NCI-H146 treated with DMSO at 0.1 percent for 48 hours (cell line): ENCODE results near the gene ABCD3.
"Not testable (repeated sequence)": the region's sequence is repeated elsewhere in the genome, so short reads cannot be mapped to it uniquely, and the experiment has no call there.

Experiments used
- DNase-seq: peaks from one replicate; lab custom pipeline; 2025; ENCODE audit not compliant: unreplicated experiment; lab: John Stamatoyannopoulos, UW

Gene ABCD3

DNA sequence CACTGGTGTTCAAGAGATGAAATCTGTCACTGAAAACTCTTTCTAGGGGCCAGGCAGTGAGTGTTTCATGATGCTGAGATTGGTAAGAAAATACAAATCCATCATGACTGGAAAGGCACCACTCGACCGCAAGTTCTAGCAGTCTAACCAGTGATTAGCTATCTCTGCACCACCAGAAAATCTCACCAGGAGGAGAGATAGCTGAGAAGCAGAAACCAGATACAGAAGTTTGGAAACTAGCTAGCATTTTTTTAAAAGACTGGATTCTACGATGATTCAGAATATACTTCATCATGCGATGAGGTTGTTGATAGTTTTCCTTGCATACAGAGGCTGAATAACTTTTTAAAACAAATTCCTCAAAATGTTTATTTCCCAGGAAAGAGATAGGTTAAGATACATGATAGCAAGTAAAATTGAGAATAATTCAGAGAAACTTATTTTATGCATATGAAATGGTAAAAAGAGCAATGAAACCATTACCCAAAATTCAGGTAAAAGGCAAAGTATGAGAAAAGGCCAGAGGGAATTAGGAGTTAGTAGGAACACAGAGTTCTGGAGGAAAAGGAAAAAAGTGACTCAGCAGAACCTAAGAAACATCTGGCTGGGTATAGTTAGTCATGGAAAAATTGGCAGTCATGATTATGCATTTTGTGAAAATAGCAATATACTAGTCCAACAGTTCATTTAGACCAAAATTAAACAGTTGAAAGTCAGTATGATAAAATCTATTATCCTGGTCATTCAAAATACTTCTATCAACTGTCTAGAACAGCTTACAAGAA, 126.7 kb downstream of the ABCD3 start:
- DNase-seq, result no peak

DNA sequence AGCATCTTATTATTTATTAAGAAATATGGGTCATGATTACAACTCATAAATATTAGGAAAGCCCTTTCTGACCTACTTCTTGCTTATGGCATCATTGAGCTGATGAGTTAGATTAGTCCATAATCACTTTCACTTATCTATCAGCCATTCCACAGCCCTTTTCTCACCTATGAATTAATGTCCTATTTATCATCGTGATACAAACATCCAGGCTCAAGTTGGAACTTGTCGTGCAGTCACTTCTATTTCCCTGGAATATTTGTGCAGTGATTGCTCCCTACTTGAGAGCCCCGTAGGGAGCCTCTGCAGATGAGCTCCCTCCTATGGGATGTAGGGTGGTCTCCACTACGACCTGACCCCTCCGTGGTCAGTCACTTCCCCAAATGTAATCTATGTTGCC, 131.5 kb downstream of the ABCD3 start:
- no peak for DNase-seq

DNA sequence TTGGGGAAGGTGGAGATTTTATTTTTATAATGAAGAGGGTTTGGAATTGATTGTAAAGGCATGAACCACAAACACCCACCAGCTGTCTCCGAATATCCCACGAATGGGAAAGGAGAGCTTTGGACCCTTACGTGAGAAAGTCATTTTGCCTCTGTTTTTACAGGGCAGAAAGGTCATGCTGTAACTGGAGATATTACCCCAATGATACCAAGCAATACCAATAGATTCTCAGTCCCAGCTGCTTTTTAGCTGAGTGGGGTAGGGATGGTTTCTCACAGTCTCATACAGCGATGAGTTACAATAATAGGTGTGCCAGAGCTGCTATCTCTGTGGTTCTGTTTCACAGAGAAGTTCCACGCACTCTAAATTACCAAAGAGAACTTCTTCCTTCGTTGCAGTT, 132.2 kb downstream of the ABCD3 start:
- no peak for DNase-seq

- DNase-seq, result no peak
Observed at GRCh38 chr1:94550800-94551241, 132.6 kb downstream of the ABCD3 start.

DNA sequence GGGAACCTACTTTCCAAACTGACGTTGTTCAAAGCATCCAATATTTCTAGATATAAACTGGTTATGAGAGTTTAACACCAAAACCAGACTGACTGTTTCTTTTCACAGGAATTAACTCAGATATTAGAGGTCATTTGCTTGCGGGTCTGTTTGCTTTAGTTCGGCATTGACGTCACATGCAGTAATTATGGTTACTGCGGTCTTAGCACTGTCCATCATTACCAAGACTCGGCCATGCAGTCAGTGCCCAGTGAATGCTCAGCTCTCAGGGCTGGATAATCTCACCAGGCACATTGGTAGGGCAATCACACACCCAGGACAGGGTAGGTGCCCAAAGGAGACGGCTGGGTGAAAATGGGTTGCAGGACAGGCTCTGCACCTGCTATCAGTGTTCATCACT, 133.3 kb downstream of the ABCD3 start:
- DNase-seq, result peak; percentile 11

GRCh38 chr1:94552071-94552586, 133.9 kb downstream of the ABCD3 start:
- no peak for DNase-seq

DNA sequence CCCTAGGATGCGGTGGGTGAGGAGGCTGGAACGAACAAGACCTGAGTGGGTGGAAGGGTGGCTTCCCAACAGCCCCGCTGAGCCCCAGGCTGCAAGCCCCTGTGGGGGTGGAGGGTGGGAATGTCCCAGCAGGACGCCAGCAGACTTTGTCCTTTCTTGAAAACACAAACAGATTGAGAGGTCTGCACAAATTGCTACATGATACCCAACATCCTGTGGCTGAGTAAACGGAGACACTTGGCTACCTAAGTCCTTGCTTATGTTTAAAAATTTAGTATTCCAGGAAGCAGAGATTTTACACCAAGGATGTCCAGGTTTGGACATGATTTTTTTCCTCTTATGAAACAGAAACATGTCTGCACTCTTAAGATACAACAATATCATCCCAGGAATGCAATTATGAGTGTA, 135.1 kb downstream of the ABCD3 start:
- no peak for DNase-seq

- DNase-seq, result no peak
Observed at GRCh38 chr1:94553931-94554330, 135.7 kb downstream of the ABCD3 start.

GRCh38 chr1:94554580-94554979, 136.4 kb downstream of the ABCD3 start:
- DNase-seq, result no peak

GRCh38 chr1:94555091-94555490, 136.9 kb downstream of the ABCD3 start:
- DNase-seq, result no peak

DNA sequence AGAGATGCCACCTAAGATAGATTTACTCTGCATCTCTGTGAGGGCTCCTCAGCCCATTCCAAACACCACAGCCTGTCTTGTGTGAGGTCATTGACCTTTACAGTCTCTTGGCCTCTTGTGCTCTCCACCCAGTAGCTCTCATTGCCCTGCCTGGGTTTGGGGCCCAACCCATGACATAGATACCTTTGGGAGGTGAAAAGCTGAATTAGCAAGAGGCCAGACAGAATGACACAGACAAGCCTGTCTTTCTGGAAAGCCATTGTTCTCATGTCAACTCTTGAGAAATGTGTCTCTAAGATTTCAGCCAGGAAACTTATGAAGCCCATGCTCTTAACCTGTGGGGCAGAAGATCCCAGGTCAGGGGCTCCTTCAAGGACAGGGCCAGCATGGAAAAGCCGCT, 141.7 kb downstream of the ABCD3 start:
- no peak for DNase-seq

DNA sequence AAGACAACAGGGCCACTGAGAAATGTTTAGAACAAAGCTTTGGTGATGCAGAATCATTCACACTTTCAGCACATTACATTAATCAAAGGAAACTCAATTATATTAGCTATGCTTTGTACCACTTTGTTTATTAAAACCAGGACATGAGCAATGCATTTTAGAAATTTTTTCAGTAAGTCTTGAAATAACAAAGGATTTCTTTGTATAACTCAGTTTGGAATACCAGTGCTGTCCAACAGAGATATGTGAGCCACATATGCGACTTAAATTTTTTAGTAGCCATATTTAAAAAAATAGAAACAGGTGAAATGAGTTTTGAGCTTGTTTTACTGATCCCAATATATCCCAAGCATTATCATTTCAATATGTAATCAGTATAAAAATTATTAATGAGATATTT, 142.1 kb downstream of the ABCD3 start:
- DNase-seq, result no peak

- DNase-seq, result no peak
Observed at GRCh38 chr1:94562519-94563260, 144.5 kb downstream of the ABCD3 start.

- DNase-seq, result no peak
Observed at GRCh38 chr1:94565901-94566300, 147.7 kb downstream of the ABCD3 start.

DNA sequence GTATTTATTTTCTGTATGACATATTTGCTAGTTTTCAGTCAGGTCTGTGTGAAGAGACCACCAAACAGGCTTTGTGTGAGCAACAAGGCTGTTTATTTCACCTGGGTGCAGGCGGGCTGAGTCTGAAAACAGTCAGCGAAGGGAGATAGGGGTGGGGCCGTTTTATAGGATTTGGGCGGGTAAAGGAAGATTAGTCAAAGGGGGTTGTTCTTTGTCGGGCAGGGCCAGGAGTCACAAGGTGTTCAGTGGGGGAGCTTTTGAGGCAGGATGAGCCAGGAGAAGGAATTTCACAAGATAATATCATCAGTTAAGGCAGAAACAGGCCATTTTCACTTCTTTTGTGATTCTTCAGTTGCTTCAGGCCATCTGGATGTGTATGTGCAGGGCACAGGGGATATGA, 148.2 kb downstream of the ABCD3 start:
- DNase-seq, result not testable (repeated sequence)

GRCh38 chr1:94567975-94568607, 149.9 kb downstream of the ABCD3 start:
- not testable (repeated sequence) for DNase-seq
